CD4-positive, alpha-beta T cell treated with Interleukin-4 for 1 hour (primary cell): Measurements from ENCODE around the gene QSOX2.

Experiments used
- DNase-seq, 2 donors: peaks; one replicate each; pipeline ENCODE4 v3.0.0-alpha.2; 2020 to 2022

The QSOX2 gene

DNA sequence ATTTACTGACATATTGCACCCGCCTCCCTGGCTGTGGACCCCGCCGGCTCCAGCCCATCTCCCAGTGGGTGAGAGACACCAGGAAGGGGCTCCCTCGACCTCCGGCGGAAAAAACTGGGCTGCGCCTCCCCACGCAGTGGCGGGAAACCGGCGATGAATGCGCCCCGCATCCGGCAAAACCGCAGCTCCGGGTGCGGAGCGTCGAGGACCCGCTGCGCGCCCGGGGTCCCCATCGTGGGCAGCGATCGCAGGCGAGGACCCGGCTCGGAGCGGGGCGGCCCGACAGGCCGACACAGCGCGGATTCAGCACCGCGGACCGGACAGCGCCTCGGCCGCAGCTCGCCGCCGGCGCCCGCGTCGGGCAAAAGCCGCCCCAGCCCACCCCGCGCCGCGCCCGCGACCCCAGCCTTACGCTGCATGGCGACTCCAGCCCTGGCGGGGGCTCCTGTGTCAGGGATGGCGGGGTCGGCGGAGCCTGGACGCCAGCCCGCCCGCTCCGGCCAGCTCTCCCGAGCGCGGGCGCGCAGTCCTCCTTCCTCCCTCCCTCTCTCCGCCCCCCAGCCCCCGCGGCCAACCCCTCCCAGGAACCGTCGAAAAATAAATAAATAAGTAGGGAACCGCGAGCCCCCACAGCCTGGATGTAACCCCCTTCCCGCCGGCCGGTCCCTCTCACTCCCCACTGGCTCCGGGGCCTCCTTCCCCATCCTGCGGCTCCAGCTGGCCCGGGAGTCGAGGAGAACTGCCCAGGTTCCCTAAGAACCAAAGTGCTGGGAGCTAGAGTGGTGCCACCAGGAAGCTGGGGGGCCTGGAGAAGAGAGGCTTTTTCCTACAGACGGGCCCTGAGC is 43.8 kb downstream of the QSOX2 start:
- no peak for DNase-seq

DNA sequence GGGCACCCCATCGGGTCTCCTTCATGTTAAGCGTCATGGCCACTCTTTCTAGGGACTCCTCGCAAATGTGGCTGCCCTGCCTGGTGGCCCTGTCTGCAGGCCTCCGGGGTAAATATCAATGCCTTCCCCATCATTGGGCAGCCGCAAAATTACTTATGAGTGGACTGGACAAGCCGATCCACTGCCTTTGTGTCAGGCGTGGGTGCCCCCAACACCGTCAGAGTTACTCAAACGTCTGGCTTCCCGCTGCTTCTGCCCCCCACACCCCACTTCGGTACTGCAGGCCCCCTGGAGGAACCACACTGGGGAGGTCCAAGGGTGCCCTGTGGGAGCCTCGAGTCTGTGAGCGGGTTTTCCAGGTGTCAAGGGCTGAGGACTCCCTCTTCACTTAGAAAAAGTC is 44.4 kb downstream of the QSOX2 start:
- DNase-seq = no peak

DNA sequence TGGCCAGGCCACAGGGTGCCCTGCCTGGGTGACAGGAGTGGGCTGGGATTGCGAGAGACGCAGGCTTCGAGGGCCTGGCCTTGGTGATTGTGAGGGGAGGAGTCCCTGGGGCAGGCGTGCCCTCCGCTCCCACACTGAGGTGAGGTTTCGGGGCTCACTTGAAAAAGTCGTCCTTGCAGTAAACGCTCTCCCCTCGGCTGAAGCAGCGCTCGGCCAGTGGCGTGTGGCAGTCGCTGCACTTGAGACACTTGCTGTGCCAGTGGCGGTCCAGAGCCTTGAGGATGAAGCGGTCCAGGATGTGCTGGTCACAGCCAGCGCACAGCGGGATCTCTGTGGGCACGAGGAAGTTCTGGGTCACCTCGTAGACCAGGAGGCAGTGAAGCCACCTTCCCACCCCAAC is 45.2 kb downstream of the QSOX2 start:
- no peak for DNase-seq

DNA sequence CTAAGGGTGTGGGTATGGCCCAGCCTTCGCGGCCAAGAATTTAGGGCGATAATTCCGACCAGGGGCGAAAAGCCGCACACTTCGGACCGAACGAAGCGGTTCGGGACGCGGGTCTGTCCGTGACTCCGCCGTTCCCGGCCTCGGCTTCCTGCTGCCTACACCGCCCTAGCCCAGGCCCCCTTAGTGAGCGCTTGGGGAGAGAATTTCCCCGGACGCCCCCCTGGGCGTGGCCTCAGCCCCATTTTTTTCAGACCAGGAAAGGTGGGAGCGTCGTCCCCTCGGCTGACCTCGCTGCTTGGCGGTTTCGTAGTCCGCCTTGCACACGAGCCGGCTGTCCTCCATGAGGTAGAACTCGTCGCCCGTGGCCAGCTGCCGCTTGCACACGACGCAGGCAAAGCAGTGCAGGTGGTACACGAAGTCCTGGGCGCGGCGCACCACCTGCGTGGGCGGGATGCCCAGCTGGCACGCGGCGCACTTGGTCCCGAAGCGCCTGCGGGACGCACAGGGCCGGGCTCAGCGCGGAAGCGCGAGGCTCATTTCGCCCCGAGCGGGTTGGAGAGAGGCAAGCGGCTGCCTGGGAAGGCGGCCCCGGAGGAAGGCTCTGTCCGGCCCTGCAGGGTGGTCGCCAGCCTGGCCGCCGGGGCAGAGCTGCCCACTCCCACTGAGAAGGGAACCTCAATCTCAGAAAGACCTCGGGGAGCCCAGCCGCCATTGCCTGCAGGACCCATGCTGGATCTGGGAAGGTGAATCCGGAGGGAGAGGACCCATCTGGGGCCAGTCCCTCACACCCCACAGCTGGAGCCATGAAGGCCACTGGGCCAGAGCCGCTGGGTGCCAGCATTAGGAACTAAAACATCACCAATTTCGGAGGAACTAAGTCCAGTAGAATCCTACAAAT is 46.0 kb downstream of the QSOX2 start:
- no peak for DNase-seq

DNA sequence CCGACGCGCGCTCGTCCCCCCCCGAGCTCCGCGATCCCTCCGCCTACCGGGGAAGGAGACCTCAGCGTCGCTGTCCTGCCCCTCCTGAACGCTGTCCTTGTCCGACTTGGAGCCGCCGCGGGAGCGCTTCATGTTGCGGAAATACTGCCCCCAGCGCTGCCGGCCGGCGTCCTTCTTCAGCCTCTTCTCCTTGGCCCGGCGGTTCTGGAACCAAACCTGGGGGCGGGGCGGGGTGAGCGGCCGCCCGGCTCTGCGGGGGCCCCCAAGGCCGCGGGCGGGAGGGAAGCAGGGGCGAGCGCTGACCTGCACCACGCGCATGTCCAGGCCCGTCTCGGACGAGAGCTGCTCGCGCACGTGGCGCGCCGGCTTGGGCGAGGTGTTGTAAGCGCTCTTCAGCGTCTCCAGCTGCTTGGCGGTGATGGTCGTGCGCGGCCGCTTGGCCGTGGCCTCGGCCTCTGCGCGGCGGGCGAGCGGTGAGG is 47.0 kb downstream of the QSOX2 start:
- DNase-seq = no peak

DNA sequence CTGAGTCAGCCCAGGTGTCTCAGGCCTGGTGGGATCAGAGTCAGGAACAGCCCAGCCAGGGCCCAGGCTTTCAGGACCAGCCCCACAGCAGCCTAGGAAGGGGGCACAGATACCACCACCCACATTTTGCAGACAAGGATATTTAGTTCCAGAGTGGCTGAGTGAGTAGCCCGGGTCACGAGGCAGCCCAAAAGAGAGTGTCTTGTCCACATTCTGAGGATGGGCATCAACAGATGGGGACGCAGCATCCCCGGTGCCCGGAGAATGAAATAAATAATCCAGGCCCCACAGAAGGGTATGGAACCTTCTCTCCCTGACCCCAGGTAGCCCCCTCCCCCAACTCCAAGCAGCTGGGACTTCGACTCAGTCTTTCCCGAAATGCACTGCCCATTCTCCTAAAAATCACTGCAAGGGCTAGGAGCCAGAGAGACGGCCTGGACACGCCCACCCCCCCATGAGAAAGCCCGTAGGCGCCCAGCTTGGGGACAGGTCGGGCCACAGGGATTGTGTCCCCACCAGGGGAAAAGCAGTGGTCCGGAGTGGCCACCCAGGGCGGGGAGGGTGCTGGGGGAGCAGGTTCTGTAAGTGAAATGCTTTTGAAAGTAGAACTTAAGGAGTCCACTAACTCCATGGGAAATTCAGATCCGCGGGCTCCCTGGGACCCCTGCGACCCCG is 47.5 kb downstream of the QSOX2 start:
- DNase-seq = no peak

DNA sequence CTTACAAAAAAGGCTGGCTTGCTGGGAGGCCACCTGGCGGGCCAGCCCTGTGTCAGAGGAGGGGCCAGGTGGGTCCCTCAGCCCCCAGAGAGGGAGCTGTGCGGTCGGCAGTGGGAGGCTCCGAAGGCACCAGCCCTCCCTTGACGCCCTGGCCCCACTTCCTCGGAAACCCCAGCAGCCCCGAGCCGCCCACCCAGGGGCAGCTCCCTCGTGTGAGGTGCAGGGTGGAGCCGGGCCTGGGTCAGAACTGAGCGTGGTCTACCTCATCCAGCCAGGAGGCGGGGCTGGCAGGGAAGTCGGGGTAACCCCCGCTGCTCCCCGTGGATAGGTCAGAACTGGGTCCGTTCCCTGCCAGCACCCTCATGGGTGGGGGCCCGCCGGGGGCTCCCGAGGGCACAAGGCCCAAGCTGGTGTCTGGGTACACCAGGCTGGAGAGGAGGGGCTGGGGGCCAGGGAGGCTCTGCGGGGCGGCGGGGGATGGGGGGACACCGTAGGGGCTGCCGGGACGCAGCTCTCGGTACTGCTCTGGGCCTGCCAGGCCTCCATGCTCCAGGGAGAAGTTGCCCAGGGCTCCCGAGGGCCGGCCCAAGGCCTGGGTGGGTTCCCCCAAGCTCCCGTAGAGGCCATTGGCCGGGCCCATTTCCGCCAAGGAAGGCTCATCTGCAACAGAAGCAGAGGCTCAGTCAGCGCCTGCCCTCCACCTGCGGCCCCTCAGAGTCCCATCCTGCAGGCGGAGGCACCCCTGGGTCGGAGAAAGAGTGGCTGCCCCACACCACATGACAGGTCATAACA is 48.3 kb downstream of the QSOX2 start:
- no peak for DNase-seq

DNA sequence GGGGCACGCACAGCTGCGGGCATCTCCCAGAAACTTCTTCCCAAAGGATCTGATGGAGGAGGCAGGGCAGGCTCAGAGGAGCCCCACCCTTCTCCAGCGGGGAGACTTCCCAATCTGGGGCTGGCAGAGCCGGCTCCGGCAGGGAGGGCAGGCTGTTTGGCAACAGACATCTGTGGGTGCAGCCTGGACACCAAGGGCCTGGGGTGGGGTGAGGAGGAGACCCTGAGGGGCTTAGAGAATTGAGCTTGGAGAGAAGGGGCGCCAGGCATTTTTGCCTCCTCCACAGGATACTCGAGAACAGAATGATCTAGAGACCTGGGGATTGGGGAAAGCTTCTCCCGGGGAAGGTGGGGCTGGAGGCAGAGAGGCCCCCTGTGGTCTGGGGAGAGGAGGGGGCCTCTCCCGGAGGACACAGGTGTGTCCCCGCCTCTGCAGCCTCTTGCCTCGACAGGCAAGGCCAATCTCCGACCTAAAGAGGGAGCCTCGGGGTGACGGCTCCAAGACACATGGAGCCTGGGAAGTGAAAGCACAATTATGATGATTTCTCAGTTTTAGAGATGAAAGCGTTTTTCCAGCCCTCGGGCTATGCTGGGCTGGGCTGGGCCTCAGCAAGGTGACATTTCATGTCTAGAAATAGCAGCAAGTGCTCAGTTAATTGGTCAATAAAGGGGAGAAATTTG is 49.1 kb downstream of the QSOX2 start:
- DNase-seq = no peak

DNA sequence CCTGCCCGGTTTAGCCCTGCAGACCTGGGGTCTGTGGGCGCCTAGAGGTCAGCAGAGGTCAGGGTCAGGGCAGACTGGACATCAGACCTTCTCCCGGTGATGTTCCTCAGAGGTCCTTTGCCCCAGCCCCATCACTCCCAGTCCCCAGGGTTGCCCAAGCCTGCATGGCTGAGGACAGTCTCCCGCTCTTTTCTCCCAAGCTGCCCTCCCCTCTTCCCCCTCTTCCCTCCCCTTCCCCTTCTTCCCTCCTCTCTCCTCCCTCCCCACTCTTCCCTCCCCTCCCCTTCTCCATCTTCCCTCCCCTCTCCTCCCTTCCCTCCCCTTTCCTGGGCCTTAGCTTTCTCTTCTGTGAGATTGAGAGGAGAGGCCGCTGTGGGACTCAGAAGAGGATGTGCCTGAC is 51.1 kb downstream of the QSOX2 start:
- no peak for DNase-seq

DNA sequence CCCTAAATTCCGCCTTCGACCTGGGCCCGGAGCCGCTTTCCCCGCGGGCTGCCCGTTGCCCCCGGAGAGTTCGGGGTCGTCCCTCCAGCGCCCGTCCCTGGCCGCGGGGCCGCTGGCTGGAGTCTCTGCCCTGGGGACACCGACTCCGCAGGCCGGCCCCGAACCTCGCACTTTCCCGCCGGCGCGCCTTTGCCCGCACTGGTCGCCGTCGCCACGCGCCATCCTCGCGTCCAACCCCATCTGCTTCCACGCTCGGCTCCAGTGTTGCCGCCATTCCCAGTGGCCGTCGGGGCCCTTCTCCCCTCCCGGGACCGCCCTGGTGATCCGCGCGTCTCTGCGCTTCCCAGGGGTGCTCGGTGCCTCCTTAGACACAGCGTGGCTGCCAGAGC is 51.7 kb downstream of the QSOX2 start:
- no peak for DNase-seq

DNA sequence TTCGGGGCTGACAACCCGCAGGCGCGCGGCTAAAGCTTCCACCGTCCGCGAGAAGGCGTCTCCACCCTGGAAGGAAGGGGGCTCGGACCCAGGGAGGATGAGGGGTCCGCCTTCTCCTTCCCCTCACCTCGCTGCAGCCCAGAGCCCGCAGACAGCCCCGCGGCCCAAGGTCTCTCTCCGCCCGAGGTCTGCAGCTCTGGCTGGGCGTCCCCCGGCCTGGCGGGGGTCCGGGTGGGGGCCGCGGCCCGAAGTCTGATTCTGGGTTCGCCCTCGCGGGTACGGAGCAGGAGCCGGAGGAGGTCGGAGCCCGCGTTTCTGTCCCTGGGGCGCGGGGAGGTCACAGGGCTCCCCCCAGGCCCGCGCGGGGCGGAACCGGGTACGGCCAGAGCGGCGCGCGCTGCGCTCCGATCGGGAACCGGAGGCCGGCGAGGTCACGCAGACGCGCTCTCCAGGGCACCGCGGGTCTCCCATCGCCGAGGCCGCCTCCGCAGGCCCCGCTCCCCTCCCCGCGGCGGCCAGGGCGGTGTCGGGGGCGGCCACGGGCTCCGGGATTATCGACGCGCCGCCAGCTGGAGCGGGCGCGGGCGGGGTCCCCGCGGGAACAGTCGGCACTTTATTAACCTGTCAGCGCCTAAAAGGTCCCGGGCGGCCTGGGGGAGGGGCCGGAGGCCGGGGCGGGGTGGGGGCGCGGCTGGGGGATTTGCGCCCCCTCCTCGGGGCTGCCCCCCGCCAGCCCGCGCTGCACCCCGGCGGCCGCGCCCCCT is 52.3 kb downstream of the QSOX2 start:
- no peak for DNase-seq

DNA sequence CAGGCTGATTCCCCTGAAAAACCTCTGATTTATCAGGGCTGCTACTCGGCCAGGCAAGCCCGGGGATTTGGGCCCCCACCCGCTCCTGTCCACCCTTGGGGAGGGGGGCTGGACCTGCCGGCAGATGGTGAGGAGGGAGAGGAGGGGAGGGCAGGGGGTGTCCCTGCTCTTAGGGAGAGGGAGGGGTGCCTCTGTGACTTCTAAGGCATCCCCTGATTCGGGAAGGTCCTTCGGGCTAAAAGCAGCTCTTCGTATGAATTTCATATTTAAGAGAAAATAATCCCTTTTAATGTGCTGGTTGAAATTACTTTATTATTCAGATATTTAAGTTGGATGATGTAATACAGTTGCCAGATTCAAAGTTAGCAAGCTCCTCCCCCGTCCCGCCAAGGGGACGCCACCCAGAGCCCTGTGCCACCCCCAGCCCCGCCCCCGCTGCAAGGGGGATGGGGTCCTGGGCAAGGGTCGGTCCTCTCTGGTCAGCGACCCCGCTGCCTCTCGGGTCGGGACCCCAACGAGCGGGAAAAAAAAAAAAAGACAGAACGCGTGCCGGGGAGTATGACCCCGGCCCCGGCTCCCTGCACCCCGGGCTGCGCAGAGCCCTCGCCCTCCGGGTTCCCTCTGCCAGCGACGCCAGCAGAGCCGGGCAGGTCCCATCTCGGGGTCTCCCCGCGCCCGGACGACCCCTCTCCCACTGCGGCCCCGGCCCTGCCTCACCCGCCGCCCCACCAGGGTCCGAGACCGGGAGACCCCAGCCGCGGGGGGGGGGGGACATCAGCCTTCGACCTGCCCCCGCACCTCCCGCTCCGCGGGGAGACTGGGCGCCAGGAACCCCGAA is 53.1 kb downstream of the QSOX2 start:
- DNase-seq = no peak

DNA sequence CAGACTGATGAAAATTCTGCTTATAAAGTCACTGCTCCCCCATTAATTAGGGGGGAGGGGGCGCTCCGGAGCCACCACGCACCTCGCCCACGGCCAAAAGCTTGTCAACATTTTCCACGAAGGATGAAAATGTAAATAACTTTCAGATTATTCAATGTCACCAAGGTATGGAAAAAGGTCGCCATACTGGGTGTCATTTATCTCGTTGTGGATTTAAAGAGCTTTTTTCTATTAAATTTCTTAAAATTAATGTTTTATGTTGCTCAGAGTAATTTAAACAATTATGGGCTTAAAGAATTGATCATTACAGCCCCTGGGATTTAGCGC is 53.7 kb downstream of the QSOX2 start:
- no peak for DNase-seq

DNA sequence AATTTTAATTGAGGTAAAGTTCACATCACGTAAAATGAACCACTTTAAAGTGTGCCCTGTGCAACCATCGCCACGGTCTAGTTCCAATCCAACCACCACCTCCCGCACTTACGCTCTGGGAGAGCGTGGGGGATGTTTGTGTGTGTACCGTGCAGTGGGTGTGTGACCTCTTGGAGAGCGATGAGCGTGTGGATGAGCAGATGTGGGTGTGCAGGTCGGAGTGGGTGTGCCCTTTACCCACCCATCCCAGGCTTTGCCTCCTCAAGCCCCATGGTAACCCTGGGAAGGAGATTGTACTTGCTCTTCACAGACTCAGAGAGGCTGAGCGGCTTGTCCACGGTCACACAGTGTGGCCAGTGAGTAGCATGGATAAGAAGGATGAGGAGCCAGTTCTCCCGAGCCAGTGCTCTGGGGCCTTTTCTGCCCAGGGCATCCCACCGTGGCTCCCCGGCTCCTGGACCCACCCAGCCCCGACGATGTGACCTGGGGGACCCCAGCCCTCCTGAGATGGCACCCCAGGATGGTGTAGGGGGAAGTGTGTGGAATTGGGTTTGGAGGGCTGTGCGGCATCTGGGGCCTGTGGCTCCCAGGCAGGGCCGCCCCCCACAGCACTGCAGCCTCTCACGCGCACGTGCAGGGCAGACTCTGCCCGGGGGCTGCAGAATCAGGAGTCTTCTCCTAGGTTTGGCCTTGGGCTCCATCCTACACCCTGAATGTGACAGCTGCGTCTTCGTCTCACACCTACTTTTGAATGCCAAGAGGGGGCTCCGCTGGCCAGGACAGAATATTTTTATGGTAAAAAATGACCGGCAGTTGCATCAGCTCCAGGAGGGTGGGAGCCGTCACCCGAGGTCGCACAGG is 54.3 kb downstream of the QSOX2 start:
- DNase-seq = no peak

DNA sequence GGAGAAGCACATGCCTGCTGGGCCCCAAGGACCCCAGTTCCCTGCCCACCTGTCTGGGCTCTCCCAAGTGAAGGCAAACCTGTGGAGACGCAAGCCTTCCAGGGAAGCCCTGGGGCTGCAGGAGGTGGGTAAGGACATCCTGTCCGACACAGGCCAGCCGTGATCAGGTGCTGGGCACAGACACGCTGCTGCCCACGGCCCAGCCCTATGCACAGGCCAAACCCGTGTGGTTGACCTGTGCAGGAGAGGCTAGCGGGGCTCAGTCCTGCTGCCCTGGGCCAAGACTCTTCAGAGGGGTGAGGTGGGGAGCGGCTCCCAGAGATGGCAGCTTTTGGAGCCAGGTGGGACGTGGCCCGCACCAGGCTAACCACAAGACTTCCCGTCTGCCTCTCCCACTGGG is 55.0 kb downstream of the QSOX2 start:
- no peak for DNase-seq

DNA sequence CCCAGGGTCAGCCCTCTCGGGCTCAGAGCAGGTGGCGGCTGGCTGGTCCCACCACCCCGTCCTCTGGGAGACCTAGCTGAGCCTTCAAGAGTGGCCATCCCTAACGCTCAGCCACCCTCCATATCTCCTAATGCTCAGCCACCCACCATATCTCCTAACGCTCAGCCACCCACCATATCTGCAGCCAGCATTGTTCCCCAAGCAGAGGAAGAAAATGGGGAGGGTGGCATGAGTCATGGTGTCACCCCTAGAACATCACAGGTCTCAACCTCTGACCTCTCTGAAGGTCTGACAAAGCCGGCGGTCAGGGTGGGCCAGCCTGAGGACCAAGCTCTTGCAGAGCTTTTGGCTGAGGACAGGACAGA is 55.4 kb downstream of the QSOX2 start:
- no peak for DNase-seq

DNA sequence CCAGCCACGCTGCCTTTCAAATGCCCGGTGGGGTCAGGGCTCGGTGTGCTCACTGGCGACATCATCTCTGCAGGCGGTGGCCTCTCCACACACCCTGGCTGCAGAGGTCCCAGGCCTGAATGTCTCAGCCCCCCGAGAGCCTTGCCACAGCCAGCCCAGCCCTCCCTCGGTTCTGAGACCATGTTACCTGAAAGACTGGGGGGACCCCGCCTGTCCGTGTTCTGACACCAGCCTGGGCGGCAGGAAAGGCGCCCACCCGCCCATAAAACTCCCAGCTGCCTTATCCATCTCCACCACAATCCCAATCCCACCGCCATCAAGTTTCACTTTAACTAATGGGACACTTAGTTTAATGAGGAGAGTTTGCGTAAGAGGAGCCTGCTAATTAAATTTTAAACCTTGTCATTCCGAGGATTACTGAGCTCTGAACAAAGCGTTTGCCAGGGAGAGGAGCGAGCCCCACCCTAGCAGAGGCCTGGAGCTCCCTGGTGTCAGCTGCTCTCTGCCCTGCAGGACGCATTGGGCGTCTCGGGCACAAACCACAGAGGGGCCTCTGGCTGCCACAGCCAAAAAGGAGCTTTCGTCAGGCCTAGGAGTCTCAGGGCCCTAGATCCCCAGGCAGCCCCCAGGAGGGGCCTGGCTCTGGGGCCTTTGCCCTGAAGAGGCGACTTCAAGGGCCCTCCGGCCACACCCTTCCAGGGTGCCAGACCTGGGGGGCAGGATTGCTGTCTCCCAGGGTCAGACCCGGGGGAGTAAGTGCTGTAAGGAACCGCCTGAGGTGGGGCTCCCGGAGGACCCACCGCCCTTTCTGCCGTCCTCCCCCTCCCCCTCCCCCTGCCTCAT is 56.0 kb downstream of the QSOX2 start:
- DNase-seq = no peak
